NCI-H128 (cell line): ENCODE measurements around the gene BLVRB.
A peak's percentile ranks its signal among the peaks of the same experiment; 100 is the strongest.
"Not testable (repeated sequence)": the region's sequence is repeated elsewhere in the genome, so short reads cannot be mapped to it uniquely, and the experiment has no call there.

Source experiments
- DNase-seq: peaks from one replicate; lab custom pipeline; 2025; ENCODE audit not compliant: unreplicated experiment; lab: John Stamatoyannopoulos, UW

BLVRB gene

DNA sequence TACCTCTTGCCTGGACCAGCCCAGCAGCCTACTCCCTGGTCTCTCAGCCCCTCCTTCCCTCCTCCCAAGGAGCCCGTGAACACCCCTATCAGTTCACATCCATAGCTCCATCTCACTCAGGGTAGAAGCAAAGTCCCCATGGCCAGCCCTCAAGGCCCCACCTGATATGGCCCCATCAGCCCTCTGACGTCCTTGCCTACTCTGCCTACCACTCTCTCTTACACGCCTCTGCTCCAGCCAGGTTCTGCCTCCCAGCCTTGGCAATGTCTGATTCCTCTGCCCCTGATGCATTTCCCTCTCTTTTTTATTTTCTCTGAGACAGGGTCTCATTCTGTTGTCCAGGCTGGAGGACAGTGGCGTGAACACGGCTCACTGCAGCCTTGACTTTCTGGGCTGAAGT, 13.5 kb downstream of the BLVRB start:
- no peak for DNase-seq

DNA sequence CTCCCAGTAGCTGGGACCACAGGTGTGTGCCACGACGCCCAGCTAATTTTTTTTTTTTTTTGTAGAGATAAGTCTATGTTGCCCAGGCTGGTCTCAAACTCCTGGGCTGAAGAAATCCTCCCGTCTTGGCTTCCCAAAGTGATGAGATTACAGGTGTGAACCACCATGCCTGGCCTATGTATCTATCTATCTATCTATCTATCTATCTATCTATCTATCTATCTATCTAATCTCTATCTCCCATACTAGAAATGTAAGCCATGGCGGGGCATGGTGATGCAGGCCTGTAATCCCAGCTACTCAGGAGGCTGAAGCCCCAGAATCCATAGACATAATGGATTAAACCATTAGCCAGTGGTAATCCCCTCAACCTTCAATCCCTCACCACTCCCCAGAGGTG, 14.9 kb downstream of the BLVRB start:
- no peak for DNase-seq

DNA sequence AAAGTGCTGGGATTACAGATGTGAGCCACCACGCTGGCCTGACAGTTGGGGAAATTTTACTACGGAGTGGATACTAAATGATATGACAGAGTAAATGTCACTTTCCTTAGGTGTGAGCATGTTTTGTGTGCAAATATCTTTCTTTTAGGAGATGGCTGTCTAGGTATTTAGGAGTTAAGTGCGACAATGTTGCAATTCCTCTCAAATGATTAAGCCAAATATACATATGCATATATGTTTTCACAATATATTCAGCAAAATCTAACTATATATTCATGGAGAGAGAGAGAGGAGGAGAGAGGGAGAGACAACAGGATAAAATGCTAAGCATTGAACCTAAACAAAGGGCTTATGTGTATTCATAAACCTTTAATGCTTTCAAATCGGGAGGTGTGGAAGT, 16.0 kb downstream of the BLVRB start:
- DNase-seq, result no peak

DNA sequence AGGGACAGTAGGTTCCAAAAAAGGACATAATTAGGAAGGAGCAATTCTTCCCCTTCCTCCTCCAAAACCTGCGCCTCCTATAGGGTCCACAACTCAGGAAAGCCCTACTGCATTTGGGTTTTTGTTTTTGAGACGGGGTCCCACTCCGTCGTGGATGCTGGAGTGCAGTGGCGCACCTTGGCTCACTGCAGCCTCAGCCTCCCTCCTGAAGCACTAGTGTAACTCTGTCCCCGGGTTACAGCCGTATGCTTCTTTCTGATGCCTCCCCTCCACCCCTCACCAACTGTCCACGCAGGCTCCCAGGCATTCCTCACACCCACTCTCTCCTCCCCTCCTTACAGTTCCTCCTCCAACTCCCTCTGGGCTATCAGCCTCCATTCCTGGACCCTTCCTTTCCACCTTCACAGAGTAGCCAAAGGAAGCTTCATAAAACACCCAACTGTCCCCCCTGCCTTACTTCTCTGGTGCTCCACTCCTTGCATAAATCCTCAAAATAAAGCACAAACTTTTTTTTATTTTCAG, 19.2 kb downstream of the BLVRB start:
- DNase-seq, result no peak

DNA sequence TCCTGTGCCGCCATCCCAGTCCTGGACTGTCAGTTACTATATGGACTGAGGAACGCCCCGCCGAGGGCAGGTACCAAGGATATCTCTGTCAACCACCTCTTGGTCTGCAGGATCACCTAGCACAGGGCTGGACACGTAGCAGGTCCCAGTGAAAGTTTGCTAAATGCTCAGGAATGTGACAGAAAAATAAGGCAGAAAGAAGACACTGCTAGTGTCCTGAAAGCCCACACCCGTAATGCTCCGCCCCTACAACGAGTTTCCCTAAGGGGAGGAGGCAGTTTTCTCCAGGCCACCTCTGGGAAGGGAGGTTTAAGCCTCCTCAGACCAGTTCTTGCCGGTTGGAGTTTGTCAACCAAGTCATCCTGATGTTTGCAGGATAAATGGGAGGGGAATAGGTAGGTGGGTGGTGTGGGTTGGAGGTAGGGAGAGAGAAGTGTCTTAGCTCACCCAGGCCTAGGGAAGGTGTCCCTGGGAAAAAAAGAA, 19.7 kb downstream of the BLVRB start:
- no peak for DNase-seq

DNA sequence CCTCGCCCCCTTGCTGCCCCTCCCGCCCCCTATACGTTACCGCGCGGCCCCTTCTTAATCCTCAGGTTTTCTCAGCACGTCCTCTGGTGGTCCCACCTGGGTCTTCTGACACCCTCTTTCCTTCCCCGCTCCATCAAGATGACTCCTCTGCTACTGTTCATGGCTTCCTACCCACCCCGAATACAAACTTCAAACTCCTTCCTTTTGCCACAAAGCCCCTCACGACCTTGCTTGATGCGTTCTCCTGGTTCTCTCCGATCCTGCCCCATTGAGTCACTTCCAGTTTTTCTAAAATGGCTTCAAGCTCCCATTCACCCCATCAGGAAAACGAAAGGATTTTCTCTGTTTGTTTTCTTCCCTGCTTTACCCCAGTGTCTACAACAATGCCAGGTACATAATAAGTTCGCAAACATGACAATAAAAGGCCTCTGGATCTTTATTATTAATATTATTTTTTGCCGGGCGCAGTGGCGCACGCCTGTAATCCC, 20.7 kb downstream of the BLVRB start:
- DNase-seq, result no peak

DNA sequence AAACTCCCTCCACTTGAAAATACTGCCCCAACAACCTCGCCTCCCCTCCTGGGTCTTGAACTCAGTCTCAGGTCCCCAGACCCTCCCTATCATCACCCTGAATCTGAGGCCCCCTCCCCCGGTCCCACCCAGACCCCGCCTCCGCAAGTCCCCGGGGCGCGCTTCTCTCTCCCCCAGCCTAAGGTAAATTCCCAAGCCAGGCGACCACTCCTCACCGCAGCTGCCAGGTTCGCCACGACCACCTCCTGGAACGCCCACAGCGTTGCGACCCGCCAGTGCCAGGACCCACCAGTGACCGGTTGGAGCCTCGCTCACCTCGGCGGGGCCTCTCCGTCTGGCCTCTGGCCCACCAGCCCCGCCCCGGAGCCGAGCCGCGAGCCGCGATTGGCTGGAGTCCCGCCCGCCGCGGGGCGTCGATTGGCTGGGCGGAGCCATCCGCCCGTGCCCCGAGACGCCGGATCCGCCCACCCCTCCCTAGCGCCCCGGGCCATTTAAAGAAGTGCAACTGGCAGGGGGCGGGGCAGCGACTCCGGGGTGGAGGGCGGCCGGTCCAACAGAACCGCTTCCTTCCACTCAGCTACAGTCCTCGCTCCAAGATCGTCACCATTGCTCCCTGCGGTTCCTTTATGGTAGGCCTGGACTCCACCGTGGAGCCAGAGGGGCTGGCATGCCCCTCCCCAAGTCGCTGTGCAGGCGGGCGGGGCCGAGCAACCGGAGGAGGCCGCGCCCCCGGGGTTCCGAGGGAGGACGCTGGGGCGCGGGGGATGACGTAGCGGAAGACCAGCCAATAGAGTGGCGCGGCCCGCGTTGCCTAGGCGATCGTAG, 21.3 kb downstream of the BLVRB start, which contains the start of gene SERTAD3:
SERTAD3 (minus strand) TSS at position 336 of the 825 bp plus-strand sequence. CDS start 2,255 bp downstream, outside the sequence.
- peak; percentile 91 for DNase-seq

DNA sequence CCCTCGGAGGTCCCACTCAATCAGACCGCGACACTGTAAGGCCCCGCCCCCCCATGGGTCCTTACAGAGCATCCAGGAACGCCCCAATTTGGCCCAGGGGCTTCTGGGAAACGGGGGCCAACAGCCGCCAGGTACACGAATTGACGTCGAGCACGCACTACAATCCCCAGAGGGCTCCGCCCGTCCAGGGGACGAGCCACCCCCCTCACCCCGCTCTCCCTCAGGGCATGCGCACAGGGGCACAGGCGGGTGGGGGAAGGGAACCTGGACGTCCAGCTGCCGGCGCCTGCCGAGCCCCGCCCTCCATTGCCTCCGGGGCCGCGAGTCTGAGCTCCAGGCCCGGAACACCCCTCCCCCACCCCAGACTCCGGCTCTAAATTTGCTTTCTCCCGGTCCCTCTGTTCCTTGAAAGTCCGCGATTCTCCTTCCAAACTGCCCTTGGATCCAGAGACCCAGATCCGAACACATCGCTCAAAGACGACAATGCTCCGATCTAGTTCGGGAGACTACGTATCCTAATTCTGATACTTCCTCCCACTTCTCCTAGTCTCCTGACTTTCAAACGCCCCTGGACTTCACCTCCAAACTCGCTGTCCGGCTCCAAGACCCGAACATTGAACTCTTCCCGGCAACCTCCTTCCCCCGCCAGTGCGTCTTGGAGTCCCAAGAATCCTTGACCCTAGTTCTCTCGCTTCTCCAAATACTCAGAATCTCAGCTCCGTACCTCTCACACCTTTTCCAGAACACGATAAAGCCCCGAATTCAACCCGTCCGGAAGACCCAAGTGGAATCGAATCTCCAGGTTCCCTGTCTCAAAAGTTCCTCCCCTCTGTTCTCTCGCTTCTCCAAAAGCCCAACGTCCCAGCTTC, 22.2 kb downstream of the BLVRB start:
- DNase-seq, result peak; percentile 98

DNA sequence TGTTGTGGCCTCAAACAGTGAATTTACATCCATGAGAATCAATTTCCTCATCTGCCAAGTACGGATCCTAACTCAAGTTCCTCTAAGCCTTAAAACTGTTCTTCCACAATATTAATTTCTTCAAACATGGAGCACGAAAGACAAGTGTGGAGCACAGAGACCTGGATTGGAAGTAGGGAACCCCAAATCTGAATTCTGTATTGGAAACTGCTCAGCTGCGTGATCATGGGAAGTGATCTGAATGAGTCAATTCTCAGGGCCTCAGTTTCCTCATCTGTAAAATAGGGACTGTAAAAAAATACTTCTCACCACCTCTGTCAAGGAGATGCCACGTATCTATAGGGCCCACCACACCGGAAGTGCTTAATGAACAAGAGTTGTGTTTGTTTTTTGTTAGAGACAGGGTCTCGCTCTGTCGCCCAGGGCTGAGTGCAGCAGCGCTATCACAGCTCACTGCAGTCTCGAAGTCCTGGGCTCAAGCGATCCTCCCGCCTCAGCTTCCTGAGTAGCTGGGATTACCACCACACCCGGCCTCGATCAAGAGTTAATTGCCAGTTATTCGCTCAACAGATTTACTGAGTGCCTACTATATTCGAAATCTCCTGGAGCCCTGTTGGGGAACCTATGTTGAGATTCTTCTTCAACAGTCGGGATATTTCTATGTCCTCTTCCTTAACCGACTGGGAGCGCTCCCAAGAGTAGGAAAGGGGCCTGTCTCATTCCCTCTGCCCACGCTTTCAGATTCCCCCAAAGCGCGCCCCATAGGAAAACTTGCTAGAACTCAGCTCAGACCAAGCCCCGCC, 23.0 kb downstream of the BLVRB start:
- no peak for DNase-seq

DNA sequence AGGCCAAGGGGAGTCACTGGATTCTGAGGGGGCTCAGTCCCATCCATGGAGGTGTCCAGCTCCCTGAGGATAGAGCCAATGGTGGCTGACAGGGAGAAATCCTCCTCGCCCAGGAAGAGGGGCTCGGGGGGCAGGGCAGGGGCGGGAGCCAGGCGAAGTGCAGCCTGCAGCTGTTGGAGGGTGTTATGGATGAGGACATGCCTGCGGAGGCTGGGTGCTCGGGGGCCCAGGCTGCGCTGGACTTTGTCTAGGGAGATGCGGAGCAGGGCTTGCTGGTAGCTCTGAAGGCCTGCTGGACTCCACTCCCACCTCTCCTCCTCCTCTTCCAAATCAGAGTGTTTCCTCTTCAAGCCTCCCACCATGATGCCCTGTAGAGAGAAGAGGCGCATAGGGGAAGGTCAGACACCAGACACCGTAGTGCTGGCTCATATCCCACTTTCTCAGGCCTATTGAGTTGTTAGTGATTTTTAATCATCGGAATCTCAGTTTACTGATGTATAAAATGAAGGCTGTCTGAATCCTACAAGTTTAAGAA, 23.8 kb downstream of the BLVRB start:
- no peak for DNase-seq

DNA sequence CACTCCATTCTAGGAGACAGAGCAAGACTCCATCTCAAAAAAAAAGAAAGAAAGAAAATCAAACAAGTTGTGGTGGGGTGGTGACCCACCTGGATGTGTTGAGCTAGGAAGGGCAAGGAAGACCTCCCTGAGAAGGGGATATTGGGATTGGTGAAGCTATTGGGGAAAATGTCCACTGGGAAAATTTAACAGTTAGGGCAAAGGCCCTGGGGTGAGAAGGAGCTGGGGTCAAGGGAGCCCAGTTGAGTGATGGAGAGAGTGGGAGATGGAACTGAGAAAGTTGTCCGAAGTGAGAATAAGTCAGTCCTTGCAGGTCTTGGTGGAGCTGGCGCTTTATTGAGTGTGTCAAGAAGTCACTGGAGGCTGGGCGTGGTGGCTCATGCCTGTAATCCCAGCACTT, 27.3 kb downstream of the BLVRB start:
- DNase-seq, result no peak

DNA sequence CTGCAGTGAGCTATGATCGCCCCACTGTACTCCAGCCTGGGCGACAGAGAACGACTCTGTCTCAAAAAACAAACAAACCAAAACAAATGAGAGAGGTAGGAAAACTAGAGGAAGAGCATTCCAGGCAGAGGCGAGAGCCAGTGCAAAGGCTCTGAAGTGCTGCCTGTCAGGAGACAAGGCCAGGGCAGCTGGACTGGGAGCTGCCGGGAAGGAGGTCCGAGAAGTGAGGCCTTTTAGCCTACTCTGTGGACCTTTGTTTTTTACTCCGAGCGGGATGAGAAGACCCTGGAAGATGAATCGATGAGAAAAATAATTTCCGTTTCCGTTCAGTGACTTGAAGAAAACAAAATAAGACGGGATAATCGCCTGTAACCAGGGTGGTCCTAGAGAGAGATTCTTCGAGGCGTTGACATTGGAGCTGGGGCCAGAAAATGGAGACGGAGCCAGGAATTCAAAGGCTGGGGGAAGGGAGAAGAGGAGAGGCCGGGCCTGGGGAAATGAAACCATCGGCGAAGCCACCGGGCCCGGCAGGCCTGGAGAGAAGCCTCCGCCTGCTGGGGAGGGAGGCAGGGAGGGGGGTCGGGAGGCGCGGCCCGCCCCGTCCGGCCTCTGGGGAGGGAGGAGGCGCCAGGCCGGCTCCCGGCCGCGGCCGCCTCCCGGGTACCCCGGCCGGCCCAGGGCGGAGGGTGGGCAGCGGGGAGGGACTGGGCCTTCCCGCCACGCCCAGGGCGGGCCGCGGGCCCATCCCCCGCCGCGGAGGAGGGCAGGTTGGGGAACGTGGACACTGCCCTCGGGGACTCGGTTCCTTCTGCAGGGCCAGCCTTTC, 31.9 kb downstream of the BLVRB start:
- DNase-seq, result peak; percentile 37

DNA sequence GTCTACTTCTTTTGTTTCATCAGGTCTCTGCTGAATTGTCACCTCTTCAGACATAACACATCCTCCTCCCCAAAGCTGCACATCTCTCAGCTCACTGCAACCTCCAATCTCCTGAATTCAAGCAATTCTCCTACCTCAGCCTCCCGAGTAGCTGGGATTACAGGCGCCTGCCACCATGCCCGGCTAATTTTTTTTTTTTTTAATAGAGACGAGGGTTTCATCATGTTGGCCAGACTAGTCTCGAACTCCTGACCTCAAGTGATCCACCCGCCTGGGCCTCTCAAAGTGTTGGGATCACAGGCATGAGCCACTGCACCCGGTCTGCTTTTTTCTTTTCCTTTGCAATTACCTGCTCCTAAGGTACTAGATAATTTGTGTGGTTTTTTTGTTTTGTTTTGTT, 32.8 kb downstream of the BLVRB start:
- not testable (repeated sequence) for DNase-seq

DNA sequence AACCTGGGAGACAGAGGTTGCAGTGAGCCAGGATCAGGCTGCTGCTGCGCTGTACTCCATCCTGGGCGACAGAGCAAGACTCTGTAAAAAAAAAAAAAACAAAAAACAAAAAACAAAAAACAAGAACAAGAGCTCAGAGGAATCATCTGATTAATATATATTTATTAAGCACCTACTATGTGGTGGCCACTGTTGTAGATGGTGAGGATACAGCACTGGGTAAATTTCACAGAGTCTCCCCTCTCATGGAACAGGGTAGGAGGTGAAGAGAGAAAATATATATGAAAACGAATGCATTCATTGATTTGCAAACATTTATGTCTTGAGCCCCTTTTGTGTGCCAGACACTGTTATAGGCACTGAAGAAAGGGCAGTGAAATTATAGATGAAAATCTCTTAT, 33.8 kb downstream of the BLVRB start:
- no peak for DNase-seq

DNA sequence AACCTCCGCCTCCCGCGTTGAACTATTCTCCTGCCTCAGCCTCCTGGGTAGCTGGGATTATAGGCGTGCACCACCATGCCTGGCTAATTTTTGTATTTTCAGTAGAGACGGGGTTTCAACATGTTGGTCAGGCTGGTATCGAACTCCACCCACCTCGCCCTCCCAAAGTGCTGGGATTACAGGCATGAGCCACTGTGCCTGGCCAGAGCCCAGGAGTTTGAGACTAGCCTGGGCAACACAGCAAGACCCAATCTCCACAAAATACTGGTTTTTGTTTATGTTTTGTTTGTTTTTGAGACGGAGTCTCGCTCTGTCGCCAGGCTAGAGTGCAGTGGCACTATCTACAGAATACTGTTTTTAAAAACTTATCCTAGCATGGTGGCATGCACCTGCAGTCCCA, 35.3 kb downstream of the BLVRB start:
- not testable (repeated sequence) for DNase-seq

DNA sequence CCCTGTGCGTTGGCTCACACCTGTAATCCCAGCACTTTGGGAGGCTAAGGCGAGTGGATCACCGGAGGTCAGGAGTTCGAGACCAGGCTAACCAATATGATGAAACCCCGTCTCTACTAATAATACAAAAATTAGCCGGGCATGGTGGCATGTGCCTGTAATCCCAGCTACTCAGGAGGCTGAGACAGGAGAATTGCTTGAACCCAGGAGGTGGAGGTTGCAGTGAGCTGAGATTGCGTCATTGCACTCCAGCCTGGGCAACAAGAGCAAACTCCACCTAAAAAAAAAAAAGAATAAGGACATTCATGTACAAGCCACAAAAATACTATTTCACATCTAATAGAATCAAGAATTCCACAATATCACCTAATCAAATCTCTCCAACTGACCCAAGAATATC, 37.3 kb downstream of the BLVRB start:
- not testable (repeated sequence) for DNase-seq

DNA sequence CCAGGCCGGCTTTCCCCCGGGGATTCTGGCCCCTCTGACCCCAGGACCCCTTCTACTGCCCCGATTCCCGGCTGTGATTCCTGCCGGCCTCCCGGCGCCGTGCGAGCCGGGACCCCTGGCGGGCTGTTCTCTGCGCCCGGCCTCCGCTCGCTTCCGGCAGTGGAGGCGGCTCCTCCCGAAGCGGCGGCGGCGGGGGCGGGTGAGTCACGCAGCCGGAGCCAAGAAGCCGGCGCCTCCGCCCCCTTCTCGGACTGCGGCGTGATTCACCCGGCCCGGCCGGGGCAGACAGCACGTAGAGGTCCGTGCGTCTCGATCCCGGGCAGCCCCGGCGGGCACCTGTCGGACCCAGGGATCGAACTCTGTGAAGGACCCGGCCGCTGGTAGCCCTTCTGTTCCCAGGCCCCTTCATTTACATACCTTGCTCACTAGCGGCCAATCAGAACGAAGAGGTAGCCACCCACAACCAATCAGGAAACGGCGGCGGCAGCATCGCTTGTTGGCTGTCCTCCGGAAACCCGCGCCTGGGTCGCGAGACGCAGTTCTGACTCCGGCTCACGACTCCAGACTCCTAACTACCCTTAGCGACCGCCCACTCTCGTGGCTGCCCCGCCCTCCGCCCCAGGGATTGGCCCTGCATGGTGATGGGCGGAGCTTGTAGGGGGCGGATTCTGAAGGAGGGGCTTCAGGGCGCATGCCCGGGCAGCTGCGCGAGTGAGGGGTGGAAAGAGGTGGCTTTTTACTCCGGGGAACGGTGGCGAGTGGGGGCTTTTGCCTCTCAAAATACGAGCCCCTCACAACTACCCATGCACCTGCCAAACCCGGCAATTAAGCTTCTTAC, 39.9 kb downstream of the BLVRB start, which contains the start of gene SERTAD1:
SERTAD1 (minus strand) TSS at position 543 of the 838 bp plus-strand sequence. CDS start 2,446 bp downstream, outside the sequence.
- peak; percentile 98 for DNase-seq

DNA sequence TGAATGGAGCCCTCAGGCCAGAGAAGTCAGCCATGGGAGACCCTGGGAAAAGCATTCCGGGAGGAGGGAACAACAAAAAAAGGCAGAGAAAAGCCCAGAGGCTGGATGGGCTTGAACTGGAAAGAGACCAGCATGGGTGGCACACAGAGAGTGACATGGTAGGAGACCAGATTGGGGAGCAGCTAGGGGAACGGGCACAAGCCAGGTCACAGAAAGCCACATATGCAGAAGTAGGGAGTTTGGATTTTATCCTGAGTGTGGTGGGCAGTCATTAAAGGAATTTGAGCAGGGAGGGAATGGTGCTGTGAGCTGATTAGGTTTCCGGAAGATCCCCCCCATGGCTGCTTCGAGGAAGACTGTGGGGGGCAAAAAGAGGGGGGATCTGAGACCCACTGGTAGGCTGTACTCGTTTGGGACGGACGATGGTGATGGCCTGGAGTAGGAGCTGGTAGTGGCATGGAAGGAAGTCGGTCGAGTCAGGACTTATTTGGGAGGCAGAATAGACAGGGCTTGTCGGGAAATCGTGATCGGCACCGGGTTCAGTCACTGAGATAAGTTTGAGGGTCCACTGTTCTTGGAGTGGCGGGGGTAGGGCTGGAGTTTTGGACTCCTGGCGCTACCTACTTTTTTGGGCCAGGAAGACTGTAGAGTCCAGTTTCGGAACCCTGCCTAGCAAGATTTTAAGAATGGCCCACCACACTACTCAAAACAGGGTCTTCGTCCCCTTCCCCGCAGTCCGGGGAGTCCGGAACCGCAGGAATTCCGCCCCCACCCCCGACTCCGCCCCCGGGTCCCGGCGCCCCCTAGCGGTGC, 40.7 kb downstream of the BLVRB start:
- no peak for DNase-seq
